ENCODE measurements around the gene LAMA5.
"Not testable (repeated sequence)": the region's sequence is repeated elsewhere in the genome, so short reads cannot be mapped to it uniquely, and the experiment has no call there.

Gene LAMA5

GRCh38 chr20:62377064-62377461 is 10.0 kb upstream of the LAMA5 start:
- no peak for TF ChIP-seq CTCF (IDR thresholded peaks at IDR 0.05; ENCODE audit: extremely low read depth, missing control alignments)
- no peak for DNase-seq (ENCODE audit: low spot score)

- DNase-seq (ENCODE audit: low spot score): no peak
- no peak for TF ChIP-seq CTCF (IDR thresholded peaks at IDR 0.05; ENCODE audit: extremely low read depth, missing control alignments)
Observed at GRCh38 chr20:62376112-62377063, 9.3 kb upstream of the LAMA5 start.

GRCh38 chr20:62374331-62375152 is 7.4 kb upstream of the LAMA5 start:
- DNase-seq (ENCODE audit: low spot score): no peak
- TF ChIP-seq CTCF (IDR thresholded peaks at IDR 0.05; ENCODE audit: extremely low read depth, missing control alignments): no peak

GRCh38 chr20:62373631-62374179 is 6.6 kb upstream of the LAMA5 start:
- not testable (repeated sequence) for DNase-seq (ENCODE audit: low spot score)

- TF ChIP-seq CTCF (IDR thresholded peaks at IDR 0.05; ENCODE audit: extremely low read depth, missing control alignments): no peak
- DNase-seq (ENCODE audit: low spot score): no peak
Observed at GRCh38 chr20:62372042-62372993, 5.2 kb upstream of the LAMA5 start.

GRCh38 chr20:62371588-62372041 is 4.5 kb upstream of the LAMA5 start:
- no peak for TF ChIP-seq CTCF (IDR thresholded peaks at IDR 0.05; ENCODE audit: extremely low read depth, missing control alignments)

More at GRCh38 chr20:62371588-62372041, 4.5 kb upstream of the LAMA5 start:
- no peak for DNase-seq (ENCODE audit: low spot score)

Data from GM20000 (cell line).